HG02852 (cell line): ENCODE results near the gene RHBDF1.
"Not testable (repeated sequence)": the region's sequence is repeated elsewhere in the genome, so short reads cannot be mapped to it uniquely, and the experiment has no call there.

Experiments used
- ATAC-seq: cut with Tn5 transposase; IDR thresholded peaks from one replicate; pipeline ENCODE4 v1.9.1; 2021; ENCODE audit warnings: mild to moderate bottlenecking, moderate library complexity; ENCODE audit not compliant: unreplicated experiment

RHBDF1 gene

DNA sequence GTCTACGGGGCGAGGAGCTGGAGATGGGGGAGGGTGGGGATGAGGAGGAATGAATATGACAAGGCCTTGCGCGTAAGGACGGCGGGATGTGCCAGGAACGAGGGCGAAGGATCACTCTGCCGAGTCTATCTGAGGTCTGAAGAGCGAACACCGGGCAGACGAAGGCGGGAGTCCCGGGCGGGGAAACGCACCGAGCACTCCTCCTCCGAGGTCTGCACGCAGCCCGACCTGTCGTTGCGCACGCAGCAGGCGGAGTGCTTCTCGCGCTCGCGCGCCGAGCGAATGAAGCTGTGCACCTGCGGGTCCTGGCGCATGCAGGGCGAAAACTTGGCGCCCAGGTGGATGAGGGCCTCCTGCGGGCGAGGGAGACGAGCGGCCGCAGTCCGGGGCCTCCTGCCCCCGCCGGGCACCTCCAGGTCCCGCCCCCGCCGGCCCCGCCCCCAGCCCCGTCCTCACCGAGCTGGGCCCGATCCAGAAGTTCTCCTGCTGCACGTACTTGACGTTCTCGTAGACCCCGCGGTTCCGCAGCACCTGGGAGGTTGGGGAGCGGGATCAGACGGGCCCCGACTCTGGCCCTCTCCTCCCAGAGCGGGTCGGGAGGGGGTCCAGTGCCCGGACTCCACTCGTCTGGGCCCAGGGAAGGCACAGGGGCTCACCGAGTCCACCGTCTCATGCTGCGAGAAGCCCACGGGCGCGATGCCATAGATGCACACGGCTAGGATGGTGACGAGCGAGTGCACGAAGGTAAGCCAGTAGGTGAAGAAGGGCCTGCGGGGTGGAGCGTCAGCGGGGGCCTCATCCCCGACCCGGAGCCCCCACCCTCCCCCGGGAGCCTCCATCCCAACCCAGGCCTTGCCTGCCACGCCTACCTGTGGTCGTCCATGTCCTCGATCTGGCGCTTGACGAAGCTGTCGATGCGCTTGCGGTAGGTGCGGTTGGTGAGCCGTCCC is 11.2 kb downstream of the RHBDF1 start:
- no peak for ATAC-seq

DNA sequence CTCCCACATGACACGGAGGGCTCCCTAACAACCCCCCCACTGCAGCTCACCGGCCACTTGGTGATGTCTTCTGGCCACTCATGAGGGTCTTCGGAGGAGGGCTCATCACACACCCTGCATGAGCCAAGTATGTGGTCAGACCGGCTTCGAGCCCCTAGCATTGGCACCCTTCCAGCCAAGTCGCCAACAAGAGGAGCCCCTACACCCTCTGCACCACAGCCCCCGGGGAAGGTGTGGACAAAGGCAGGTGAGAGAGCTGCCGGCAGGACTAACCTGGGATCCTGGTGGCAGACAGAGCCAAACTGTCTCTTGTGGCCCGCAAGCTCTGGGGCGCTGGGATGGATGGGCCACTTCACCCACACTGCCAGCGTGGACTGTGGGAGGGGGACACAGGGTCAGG is 12.3 kb downstream of the RHBDF1 start:
- ATAC-seq = no peak

DNA sequence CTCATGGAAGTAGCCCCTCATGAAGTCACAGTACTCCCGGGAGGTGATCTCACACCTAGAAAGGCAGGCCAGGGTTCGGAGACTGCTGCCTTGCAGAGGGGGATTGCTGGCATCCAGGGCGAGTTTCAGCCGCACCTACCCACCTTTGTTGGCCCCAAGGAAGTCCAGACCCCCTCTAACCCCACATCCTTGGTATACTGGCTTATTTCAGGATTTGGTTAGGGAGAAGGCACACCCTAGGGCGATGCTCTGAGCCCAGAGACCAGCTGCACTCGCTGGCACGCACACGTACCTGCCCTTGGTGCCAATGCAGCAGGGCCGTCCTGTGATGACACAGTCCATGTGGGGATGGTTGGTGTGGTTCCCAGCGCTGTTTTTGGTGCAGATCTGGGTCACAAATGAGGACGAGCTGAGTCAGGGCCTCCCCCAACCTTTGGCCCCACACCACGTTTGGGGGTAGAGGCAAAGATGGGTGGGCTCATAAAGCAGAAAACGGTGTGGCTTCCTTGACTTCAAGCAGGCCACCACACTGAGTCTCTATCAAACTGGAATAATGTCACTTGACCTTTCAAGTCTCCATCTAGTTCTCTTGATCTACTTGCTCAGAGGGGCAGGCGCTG is 12.9 kb downstream of the RHBDF1 start:
- ATAC-seq = no peak

DNA sequence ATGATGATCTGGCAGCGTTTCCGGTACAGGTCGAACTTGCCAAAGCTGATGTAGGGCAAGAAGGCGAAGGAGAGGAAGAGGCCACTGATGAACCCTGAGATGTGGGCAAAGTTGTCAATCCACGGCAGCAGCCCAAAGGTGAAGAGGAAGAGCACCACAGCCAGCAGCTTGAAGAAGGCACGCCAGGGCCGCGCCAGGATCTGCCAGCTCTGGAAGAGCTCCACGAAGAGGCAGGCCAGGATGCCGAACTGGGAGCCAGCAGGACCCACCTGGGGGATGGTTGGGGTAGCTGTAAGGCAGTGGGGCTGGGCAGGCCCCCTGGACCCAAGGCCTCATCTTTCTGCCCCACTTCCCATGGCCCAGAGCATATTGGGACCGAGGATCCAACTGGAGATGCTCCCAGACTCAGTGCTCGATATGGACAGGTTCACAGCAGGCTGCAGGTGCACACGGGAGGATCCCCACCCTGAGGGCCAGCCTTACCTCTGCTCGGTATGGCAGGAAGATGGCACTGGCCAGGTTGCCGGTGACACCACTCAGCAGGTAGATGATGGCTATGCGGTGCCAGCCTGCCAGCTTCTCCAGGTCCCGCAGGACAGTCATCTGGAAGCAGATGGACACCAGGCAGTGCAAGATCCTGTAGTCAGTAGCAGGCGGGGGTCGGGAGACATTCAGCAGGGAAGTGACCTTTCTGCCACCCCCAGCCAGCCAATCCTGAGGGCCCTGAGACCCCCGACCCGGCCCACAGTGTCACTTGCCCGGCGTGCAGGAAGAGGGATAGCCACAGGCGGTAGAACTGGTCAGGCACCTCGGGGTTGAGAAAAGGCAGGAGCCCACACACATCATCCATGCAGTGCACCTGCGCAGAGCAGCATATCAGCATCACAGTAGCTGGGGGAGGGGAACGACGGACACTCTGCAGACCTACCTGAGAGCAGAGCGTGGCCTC is 13.7 kb downstream of the RHBDF1 start:
- ATAC-seq = no peak

DNA sequence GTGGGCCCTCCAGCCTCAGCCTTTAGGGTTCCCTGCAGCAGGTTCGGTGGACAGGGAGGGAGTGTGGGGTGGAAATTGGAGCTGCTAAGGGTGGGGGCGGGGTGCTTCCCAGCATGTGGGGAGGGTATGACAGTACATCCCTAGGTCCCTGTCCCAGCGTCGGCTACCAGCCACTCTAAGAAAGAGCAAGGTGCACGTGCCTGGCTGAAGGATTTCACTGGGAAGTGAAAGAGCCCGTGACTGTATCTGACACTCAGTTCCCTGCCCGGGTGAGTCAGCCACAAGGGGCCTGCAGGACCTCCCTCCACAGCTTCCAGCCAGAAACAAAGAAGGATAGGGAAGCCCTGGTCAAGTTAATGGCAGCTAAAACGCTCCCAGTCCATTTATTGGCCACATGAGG is 14.7 kb downstream of the RHBDF1 start:
- ATAC-seq = no peak

DNA sequence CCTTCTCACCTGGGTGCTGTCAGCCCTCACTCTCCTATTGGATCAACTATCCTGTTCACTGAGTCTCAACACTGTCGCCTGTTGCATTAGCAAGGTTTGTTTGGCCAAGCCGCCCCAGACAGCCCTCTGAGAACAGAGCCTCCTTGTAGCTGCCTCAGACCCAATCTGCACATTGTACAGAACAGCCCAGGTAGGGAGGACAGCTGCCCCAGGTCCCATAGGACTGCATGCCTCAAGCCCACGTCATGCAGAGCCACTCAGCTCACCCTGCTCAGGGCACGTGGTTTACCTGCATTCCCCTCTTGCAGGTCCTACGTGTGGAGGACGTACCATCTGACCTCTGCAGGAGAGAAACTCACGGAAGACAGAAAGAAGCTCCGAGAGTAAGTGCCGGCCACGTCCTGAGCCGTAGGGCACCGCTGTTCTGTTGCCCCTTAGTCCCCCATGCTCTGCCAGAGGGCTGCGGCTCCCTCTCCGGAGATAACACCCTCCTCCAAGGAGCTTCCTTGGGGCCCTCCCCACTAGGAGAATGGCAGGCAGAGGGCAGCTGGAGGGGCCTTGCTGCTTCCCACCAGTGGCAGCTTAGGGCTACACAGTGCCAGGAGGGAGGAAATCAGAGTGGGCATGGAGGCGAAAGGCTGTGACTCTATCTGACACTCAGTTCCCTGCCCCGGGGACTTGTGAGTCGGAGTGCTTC is 16.1 kb downstream of the RHBDF1 start:
- no peak for ATAC-seq

DNA sequence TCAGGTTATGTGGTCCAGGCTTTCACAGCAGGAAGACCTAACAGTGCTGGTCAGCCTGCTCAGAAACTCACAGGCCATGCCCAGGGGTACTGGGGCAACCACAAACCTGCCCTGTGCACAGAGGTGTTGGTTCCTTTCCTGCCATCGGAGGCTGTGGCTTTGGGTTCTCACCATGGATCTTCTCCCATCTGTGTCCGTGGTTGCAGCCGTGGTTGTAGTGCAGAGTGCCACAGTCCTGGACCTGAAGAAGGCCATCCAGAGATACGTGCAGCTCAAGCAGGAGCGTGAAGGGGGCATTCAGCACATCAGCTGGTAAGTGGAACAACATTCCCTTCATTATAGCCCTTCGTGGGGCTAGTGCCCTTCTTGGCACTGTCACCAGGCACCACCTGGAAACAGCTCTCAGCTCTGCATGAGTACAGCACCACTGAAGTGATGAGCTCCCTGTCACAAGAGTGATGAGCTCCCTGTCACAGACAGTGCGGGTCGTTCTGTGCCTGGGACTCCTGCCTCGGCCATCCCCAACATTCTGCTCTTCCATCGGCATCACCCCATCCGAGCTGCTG is 16.8 kb downstream of the RHBDF1 start:
- ATAC-seq = no peak

DNA sequence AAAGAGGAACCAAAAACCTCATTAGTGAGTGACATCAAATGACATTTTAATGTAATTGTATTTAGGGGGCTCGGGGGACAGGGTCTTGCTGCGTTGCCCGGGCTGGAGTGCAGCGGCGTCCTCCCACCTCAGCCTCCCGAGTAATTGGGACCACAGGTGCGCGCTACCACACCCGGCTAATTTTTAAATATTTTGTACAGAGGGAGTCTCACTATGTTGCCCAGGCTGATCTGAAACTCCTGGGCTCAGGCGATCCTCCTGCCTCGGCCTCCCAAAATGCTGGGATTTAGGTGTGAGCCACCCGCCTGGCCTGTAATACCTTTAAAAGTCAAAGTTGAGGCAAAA is 18.2 kb downstream of the RHBDF1 start:
- no peak for ATAC-seq

DNA sequence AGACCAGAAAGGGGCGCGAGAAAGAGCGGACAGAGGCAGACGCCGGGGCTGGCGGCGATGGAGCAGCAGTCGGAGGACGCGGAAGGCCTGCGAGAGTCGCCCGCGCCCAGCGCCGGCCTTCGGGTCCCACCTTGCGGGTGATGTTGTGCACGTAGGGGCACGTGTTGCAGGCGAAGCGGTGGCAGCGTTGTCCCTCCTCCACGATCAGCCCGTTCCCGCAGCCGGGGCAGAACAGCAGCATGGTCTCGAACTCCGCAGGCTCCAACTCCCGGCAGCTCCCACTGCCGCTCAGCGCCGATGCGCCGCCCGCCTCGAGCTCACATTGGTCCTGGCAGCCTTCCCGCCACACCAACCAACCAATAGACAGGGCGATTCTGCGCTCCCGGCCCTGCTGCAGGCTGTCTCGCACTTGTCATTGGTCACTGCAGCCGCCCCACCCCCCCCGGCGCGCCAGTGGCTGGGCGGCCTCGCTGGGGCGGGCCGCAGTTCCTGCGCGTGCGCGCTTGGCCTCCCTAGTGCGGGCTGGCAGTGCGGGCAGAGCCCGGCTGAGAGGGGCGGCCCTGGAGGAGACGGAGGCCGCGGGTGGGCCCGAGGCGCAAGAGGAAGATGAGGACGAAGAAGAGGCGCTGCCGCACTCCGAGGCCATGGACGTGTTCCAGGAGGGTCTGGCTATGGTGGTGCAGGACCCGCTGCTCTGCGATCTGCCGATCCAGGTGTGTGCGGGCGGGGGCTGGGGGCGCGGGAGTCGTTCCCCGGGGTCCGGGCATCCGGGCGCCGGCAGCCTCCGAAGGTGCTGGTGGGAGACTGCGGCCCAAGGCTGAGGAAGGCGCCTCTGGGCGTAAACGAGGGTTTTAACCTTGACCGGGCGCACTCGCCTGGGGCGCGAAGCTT is 18.8 kb downstream of the RHBDF1 start, which contains the start of the genes POLR3K and SNRNP25:
Gene POLR3K (minus strand): TSS at position 263 of the 891 bp plus-strand sequence. CDS start 22 bp downstream, at position 241.
Gene SNRNP25 (plus strand): TSS at position 483 of the 891 bp plus-strand sequence. CDS start 189 bp downstream, at position 672.
- peak; percentile 95 for ATAC-seq

DNA sequence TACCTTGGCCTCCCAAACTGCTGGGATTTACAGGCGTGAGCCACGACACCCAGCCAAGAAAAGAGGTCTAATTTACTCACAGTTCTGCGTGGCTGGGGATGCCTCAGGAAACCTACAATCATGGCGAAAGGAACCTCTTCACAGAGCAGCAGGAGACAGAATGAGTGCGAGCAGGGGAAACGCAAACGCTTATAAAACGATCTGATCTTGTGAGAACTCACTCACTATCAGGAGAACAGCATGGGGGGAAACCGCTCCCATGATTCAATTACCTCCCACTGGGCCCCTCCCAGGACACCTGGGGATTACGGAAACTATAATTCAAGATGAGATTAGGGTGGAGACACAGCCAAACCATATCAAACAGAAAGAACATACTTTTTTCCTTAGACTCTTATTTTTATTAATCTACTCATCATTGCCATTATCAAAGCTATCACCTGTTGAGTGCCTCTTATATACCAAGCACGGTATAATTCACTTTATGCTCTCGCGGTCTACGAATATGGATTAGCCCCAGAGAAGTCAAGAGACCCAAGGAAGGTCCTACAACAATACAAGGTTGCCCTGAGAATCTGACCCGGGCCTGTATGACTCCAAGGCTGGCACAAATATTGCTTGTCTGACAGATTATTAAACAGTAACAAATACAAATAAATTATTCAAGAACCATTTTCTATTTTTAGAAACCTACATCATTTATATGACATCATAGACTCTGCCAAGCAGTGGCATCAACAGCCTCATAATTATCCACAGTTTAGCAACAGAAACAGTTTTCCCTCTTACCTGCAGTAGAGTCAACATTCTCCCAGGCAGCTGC is 21.5 kb downstream of the RHBDF1 start:
- ATAC-seq = no peak

DNA sequence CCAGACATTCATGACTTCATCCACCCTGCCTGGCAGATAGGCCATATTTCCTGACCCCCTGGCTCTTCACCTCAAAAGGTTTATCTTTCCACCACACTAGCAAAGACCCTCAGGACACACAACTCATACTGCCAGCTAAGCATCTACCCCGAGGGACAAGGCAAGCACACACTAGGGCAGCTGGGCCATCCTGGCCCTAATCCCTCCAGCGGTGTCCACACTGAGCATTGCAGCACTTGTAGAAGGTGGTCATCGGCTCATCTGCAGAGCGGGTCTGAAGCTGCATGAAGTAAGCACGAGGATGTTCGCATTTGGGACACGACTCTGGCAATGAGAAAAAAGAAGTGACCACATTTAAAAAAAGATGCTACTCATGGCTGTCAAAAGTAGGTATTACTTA is 25.2 kb downstream of the RHBDF1 start:
- ATAC-seq = no peak

DNA sequence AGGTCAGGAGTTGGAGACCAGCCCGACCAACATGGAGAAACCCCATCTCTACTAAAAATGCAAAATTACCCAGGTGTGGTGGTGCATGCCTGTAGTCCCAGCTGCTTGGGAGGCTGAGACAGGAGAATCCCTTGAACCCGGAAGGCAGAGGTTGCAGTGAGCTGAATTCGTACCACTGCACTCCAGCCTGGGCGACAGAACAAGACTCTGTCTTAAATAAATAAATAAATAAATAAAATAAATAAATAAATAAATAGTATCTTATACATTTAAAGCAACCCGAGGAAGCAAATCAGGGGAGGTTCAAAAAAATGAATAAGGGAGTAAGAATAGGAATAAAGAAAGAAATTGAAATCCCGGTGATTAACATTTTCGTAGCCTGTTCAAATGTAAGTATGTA is 25.9 kb downstream of the RHBDF1 start:
- not testable (repeated sequence) for ATAC-seq

DNA sequence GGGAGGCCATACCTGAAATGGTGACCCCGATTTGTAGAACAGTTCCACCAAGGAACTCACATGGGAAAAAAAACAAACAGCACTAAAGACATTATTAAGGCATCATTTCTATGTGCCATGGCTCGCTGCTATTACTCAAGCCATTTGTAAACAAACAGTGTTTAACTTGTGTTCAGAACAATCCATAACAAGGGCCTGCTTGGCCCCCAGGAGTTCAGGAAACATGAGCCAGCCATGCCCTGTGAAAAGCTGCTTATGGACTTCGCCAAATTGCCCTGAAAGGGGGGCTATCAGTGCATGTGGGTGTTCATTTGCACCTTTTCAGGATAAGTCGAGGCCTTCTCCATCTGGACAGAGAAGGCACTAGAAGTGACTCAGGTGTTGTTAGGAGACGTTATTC is 27.0 kb downstream of the RHBDF1 start:
- no peak for ATAC-seq

DNA sequence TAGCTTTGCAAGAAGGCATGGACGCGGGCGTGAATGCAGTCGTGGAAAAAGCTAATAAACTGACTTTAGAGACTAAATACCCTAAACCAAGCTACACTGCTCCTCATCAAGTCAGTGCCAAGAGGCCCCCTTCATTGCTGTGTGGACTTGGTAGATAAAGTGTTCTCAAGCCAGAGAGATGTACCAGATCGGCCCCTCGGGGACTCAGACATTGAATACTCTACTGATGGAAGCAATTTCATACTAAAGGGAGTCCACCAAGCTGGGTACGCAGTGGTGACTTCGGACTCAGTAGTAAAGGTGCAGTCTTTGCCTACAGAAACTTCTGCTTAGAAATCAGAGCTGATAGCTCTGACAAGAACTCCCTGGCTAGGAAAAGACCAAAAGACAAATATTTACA is 27.8 kb downstream of the RHBDF1 start:
- ATAC-seq = no peak

DNA sequence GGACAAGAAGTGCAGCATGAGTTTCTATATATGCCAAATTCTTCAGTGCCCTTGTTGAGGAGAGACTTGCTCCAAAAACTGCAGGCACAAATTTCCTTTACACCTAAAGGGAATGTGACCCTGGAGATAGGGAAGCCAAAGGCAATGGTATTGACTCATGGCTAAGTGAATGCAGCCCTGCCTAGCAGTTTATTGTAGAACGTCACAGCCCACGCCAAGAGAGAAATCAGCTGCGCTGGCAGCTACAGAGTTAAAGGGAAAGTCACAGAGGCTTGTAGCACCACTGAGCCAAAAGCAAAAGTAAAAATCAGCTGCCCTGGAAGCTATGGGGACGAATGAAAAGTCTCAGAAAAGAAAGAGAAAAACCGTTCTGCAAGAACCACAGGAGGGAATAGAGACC is 29.1 kb downstream of the RHBDF1 start:
- ATAC-seq = no peak

DNA sequence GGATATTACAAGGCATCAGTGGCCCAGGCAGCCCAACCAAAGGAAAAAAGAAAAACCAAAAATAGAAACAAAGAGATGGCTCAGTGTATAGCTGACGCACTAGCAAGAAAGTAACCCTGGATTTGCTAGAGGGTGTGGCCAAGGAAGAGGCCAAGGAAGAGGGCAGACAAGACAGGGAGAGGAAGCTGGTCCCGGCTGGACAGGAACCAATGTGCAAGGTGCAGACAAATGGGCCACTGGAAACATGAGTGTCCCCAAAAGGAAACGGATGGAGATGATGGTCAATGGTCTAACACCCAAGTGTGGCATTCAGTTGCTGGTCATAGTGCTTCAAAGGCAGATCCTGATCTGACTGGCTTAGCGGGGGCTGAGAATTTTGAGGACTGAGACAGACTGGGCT is 29.7 kb downstream of the RHBDF1 start:
- ATAC-seq = no peak

DNA sequence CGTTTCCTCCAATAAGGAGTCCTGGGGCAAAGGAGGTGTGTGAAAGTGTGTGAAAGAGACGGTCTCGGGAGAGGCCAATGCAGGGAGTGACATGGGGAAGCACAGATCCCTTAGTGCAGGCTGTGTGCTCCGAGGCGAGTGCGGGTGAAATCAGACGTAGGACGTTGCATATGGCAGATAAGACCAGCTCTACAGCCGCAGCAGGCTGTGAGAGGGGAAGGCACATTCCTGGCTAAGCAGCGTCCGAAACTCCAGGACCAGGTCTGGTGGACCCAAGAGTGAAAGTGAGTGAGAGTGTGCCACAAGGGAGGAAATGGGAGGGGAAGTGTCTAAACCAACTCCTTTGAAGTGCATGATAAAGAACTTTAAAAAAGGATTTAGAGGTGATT is 30.4 kb downstream of the RHBDF1 start:
- ATAC-seq = no peak

DNA sequence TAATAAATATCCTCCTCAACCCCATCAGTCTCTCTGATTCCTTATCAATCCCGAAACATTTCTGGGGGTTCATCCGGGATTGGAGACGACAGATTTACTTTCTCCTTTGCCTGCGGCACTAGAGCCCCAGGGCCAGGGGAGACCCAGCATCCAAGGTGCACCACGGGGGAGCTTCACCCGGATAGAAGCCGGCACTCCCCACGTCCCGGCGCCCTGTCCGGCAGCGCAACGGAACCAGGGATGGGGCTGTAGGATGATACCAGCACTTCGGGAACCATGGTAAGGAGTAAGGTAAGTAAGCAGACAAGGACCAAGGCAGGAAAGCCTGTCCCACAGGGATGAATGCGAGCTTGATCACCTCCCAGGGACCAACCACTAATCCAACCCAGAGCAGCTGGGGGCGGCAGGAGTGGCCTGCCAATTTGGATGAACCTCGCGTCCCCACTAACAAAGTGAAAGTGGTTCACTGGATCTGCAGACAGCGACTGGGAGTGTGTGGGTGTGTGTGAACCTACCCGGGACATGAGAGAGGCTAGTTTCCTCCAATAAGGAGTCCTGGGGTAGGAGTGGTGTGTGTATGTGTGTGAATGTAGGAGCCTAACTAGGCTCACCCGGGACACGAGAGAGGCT is 30.9 kb downstream of the RHBDF1 start:
- ATAC-seq = no peak
